H9 (cell line): ENCODE measurements around the gene PLPPR5. TPM values are rescaled to one million over a fixed set of nuclear protein-coding genes. Genes with fewer than 3 reads are reported as not detected.
"Not testable (repeated sequence)": the region's sequence is repeated elsewhere in the genome, so short reads cannot be mapped to it uniquely, and the experiment has no call there.

Experiments
- DNase-seq: peaks from one replicate; pipeline ENCODE4 v3.0.0-alpha.2; 2017
- H2AFZ ChIP-seq: one replicate; pipeline ENCODE4 v1.6.1; 2013; ENCODE audit warnings: mild to moderate bottlenecking, low read length, control low read depth, moderate library complexity
- H2AK5ac ChIP-seq: 2 replicates; pipeline ENCODE4 v1.6.1; 2013; ENCODE audit warnings: low read length, control low read depth, mixed read lengths; ENCODE audit not compliant: insufficient read length
- H2BK120ac ChIP-seq: one replicate; pipeline ENCODE4 v1.6.1; 2013; ENCODE audit warnings: low read depth, mild to moderate bottlenecking, low read length, control low read depth, inconsistent platforms; ENCODE audit not compliant: poor library complexity, severe bottlenecking
- H2BK12ac ChIP-seq: 2 replicates; pipeline ENCODE4 v1.6.1; 2013; ENCODE audit warnings: low read length, control low read depth, mixed read lengths, low read depth; ENCODE audit not compliant: insufficient read length
- H2BK15ac ChIP-seq: 2 replicates; pipeline ENCODE4 v1.6.1; 2013; ENCODE audit warnings: low read depth, low read length, control low read depth
- H2BK20ac ChIP-seq: one replicate; pipeline ENCODE4 v1.6.1; 2013; ENCODE audit warnings: low read depth, mild to moderate bottlenecking, low read length, control low read depth, inconsistent platforms; ENCODE audit not compliant: poor library complexity, severe bottlenecking
- H2BK5ac ChIP-seq: 2 replicates; pipeline ENCODE4 v1.6.1; 2013; ENCODE audit warnings: low read length, control low read depth, mixed read lengths; ENCODE audit not compliant: insufficient read length
- H3K14ac ChIP-seq: 2 replicates; pipeline ENCODE4 v1.6.1; 2013; ENCODE audit warnings: low read length, control low read depth; ENCODE audit not compliant: insufficient read depth
- H3K18ac ChIP-seq: 2 replicates; pipeline ENCODE4 v1.6.1; 2013; ENCODE audit warnings: low read depth, mild to moderate bottlenecking, mixed read lengths, low read length, control low read depth; ENCODE audit not compliant: insufficient read length
- H3K23ac ChIP-seq: 2 replicates; pipeline ENCODE4 v1.6.1; 2013; ENCODE audit warnings: low read length, control low read depth, mixed read lengths, low read depth; ENCODE audit not compliant: insufficient read length
- H3K23me2 ChIP-seq: 2 replicates; pipeline ENCODE4 v1.6.1; 2013; ENCODE audit warnings: low read depth, mild to moderate bottlenecking, mixed read lengths, low read length, control low read depth; ENCODE audit not compliant: insufficient read length, poor library complexity, severe bottlenecking
- H3K27ac ChIP-seq: 2 replicates; pipeline ENCODE4 v1.5.1; 2013; ENCODE audit warnings: low read length, control low read depth, mixed read lengths, low read depth; ENCODE audit not compliant: insufficient read length
- H3K27me3 ChIP-seq: 2 replicates; pipeline ENCODE4 v1.6.1; 2013; ENCODE audit warnings: low read length, control low read depth, inconsistent platforms; ENCODE audit not compliant: insufficient read depth
- H3K4ac ChIP-seq: 2 replicates; pipeline ENCODE4 v1.6.1; 2013; ENCODE audit warnings: low read depth, mild to moderate bottlenecking, control low read depth, inconsistent platforms, low read length, moderate library complexity
- H3K4me1 ChIP-seq: 2 replicates; pipeline ENCODE4 v1.6.1; 2013; ENCODE audit warnings: low read length, control low read depth, inconsistent platforms; ENCODE audit not compliant: insufficient read depth
- H3K4me2 ChIP-seq: 2 replicates; pipeline ENCODE4 v1.6.1; 2013; ENCODE audit warnings: low read length, control low read depth, mixed read lengths; ENCODE audit not compliant: insufficient read length, insufficient read depth
- H3K56ac ChIP-seq: 2 replicates; pipeline ENCODE4 v1.6.1; 2013; ENCODE audit warnings: low read depth, mild to moderate bottlenecking, mixed read lengths, low read length, control low read depth; ENCODE audit not compliant: insufficient read length
- H3K79me1 ChIP-seq: 2 replicates; pipeline ENCODE4 v1.6.1; 2013; ENCODE audit warnings: low read depth, mild to moderate bottlenecking, moderate library complexity, low read length, control low read depth, inconsistent platforms; ENCODE audit not compliant: insufficient read depth, poor library complexity, severe bottlenecking
- H3K79me2 ChIP-seq: 2 replicates; pipeline ENCODE4 v1.6.1; 2013; ENCODE audit warnings: low read length, control low read depth, inconsistent platforms; ENCODE audit not compliant: insufficient read depth
- H3K9ac ChIP-seq: 2 replicates; pipeline ENCODE4 v1.6.1; 2013; ENCODE audit warnings: low read length, control low read depth, mixed read lengths; ENCODE audit not compliant: insufficient read length; ENCODE audit errors: extremely low read depth
- H3K9me3 ChIP-seq: one replicate; pipeline ENCODE4 v1.6.1; 2013; ENCODE audit warnings: low read depth, low read length, inconsistent platforms; ENCODE audit not compliant: control insufficient read depth
- H3T11ph ChIP-seq: one replicate; pipeline ENCODE4 v1.6.1; 2013; ENCODE audit warnings: mild to moderate bottlenecking, low read length, control low read depth, inconsistent platforms
- H4K20me1 ChIP-seq: one replicate; pipeline ENCODE4 v1.6.1; 2013; ENCODE audit not compliant: control insufficient read depth, insufficient read length, insufficient read depth
- H4K5ac ChIP-seq: 2 replicates; pipeline ENCODE4 v1.6.1; 2013; ENCODE audit warnings: low read depth, mild to moderate bottlenecking, mixed read lengths, low read length, control low read depth; ENCODE audit not compliant: insufficient read length
- H4K8ac ChIP-seq: replicated peaks from 2 replicates; pipeline ENCODE4 v1.6.1; 2013; ENCODE audit warnings: low read length, control low read depth, mixed read lengths, low read depth; ENCODE audit not compliant: insufficient read length
- H4K91ac ChIP-seq: 2 replicates; pipeline ENCODE4 v1.6.1; 2013; ENCODE audit warnings: low read depth, mild to moderate bottlenecking, moderate library complexity, mixed read lengths, low read length, control low read depth; ENCODE audit not compliant: insufficient read length
- H3K27ac Mint-ChIP-seq, 3 experiments: 2 replicates in 2 of 3; 3 replicates in 1 of 3; pipeline ENCODE4 v1.8.0; 2020 to 2021; ENCODE audit warnings: mixed read lengths in 3 of 3, mild to moderate bottlenecking in 1 of 3, moderate library complexity in 1 of 3
- H3K27me3 Mint-ChIP-seq: 2 replicates; pipeline ENCODE4 v1.8.0; 2021; ENCODE audit warnings: low read depth, mild to moderate bottlenecking, moderate library complexity, mixed read lengths
- H3K36me3 Mint-ChIP-seq, 3 experiments: 2 replicates in 2 of 3; 3 replicates in 1 of 3; pipeline ENCODE4 v1.8.0; 2020 to 2021; ENCODE audit warnings: low read depth in 3 of 3, mixed read lengths in 3 of 3; ENCODE audit not compliant: insufficient read depth in 1 of 3
- H3K4me1 Mint-ChIP-seq, 2 experiments: 2 replicates each; pipeline ENCODE4 v1.8.0; 2020; ENCODE audit warnings: mixed read lengths in 2 of 2
- H3K4me3 Mint-ChIP-seq, 2 experiments: 2 replicates in 1 of 2; 3 replicates in 1 of 2; pipeline ENCODE4 v1.8.0; 2020 to 2021; ENCODE audit warnings: mild to moderate bottlenecking in 2 of 2, mixed read lengths in 2 of 2, moderate library complexity in 1 of 2
- H3K9me3 Mint-ChIP-seq, 2 experiments: 2 replicates in 1 of 2; 3 replicates in 1 of 2; pipeline ENCODE4 v1.8.0; 2020; ENCODE audit warnings: mild to moderate bottlenecking in 2 of 2, mixed read lengths in 2 of 2, moderate library complexity in 1 of 2
- WGBS: extraction: QIAGEN DNeasy Blood & Tissue Kit; methylation state at CpG from one replicate; pipeline ENCODE4 v1.1.7; 2013; ENCODE audit warnings: missing lambda C conversion rate, low lambda C conversion rate, mixed read lengths; ENCODE audit not compliant: insufficient read length; ENCODE audit errors: extremely low coverage; 5-methylcytosine and 5-hydroxymethylcytosine counted together
- total RNA-seq: library from RNA; stranded (reverse); gene quantifications from 2 replicates; pipeline ENCODE4 v1.2.1, GENCODE V29; 2021
- TF ChIP-seq, protein P1 (sequence below): fragments of 200-600 bp; sonication (generic); conservative IDR thresholded peaks from 3 replicates; pipeline ENCODE4 v1.8.0; 2021; ENCODE audit warnings: antibody characterized with exemption, mild to moderate bottlenecking

PLPPR5 gene
- total RNA-seq, 1 experiment from 2014 or later = 1.4 TPM

DNA sequence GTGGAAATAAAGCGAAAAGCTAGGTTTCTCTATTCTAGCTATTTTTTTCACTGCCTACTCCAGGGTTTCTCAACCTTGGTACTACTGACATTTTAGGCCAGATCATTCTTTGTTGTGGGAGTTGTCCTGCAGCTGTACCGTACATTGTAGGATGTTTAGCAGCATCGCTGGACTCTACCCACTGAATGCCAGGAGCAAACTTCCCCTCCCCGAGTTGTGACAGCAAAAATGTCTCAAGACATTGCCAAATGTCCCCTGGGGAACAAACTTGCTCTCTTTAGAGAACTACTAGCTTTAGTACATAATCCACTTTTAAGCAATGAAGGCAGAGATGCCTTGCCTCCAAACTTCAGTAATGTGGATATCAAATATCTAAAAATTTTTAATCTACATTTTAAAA is 122.8 kb downstream of the PLPPR5 start:
- TF ChIP-seq, protein P1, sequence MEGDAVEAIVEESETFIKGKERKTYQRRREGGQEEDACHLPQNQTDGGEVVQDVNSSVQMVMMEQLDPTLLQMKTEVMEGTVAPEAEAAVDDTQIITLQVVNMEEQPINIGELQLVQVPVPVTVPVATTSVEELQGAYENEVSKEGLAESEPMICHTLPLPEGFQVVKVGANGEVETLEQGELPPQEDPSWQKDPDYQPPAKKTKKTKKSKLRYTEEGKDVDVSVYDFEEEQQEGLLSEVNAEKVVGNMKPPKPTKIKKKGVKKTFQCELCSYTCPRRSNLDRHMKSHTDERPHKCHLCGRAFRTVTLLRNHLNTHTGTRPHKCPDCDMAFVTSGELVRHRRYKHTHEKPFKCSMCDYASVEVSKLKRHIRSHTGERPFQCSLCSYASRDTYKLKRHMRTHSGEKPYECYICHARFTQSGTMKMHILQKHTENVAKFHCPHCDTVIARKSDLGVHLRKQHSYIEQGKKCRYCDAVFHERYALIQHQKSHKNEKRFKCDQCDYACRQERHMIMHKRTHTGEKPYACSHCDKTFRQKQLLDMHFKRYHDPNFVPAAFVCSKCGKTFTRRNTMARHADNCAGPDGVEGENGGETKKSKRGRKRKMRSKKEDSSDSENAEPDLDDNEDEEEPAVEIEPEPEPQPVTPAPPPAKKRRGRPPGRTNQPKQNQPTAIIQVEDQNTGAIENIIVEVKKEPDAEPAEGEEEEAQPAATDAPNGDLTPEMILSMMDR = no peak
- Histone ChIP-seq H4K8ac (no peak overlapping the region), H2AFZ (no peak overlapping the region), H2BK15ac (no peak overlapping the region), H3K23me2 (no peaks in the 10 kb centered on the region), H3T11ph (no peak overlapping the region), H2BK5ac (no peak overlapping the region), H3K79me1 (no peaks in the 10 kb centered on the region), H2BK12ac (no peak overlapping the region), H3K18ac (no peak overlapping the region), H2BK20ac (no peak overlapping the region), H3K9me3 (no peaks in the 10 kb centered on the region), H3K27ac (no peak overlapping the region), H2AK5ac (no peak overlapping the region), H3K79me2 (no peaks in the 10 kb centered on the region), H4K5ac (no peak overlapping the region), H3K56ac (no peak overlapping the region), H2BK120ac (no peak overlapping the region), H3K9ac (no peak overlapping the region), H3K4me1 (no peaks in the 10 kb centered on the region), H3K4ac (no peak overlapping the region), H3K14ac (no peak overlapping the region), H4K91ac (no peak overlapping the region), H3K4me2 (no peak overlapping the region), H3K23ac (no peak overlapping the region), H3K27me3 (no peaks in the 10 kb centered on the region), H4K20me1 (no peaks in the 10 kb centered on the region)
- Mint-ChIP-seq H3K4me1 (peaks cover 0 to 3% of the 10 kb centered on the region in 2 experiments; a peak in 2 of 4 replicates), H3K27me3 (no peaks in the 10 kb centered on the region; the same call in 1 of the 2 replicates), H3K27ac (no peak overlapping the region), H3K36me3 (peaks cover 6 to 12% (median 8%) of the 10 kb centered on the region in 3 experiments), H3K9me3 (peaks cover 14 to 16% of the 10 kb centered on the region in 2 experiments), H3K4me3 (no peak overlapping the region)
- WGBS = no CpG with 5 or more reads among the region's 4 CpGs
- no peak for DNase-seq

DNA sequence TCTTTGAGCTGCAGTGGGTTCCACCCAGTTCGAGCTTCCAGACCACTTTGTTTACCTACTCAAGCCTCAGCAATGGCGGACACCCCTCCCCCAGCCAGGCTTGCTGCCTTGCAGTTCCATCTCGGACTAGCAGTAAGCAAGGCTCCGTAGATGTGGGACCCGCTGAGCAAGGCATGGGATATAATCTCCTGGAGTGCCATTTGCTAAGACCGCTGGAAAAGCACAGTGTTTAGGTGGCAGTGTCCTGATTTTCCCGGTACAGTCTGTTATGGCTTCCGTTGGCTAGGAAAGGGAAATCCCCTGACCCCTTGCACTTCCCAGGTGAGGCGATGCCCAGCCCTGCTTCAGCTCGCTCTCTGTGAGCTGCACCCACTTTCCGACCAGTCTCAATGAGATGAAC is 123.4 kb downstream of the PLPPR5 start:
- H2BK20ac ChIP-seq, H3K4me3 Mint-ChIP-seq: not testable (repeated sequence)
- no CpG with 5 or more reads among the region's 11 CpGs for WGBS

More for the DNA sequence above, 123.4 kb downstream of the PLPPR5 start:
- not testable (repeated sequence) for H3K27ac ChIP-seq, H3K23me2 ChIP-seq, H2BK120ac ChIP-seq, H3T11ph ChIP-seq, H2AK5ac ChIP-seq, H3K4me2 ChIP-seq, H4K5ac ChIP-seq, H3K4me1 ChIP-seq, H3K9ac ChIP-seq, H3K18ac ChIP-seq, H3K4ac ChIP-seq, H2BK12ac ChIP-seq, H3K4me1 Mint-ChIP-seq, H2AFZ ChIP-seq, H3K27me3 Mint-ChIP-seq, H3K27ac Mint-ChIP-seq, H4K8ac ChIP-seq, DNase-seq, H3K9me3 ChIP-seq, H4K91ac ChIP-seq, H3K23ac ChIP-seq, H3K79me2 ChIP-seq, H2BK5ac ChIP-seq, H3K56ac ChIP-seq, H4K20me1 ChIP-seq, H3K27me3 ChIP-seq, H2BK15ac ChIP-seq, H3K14ac ChIP-seq, H3K79me1 ChIP-seq
- Mint-ChIP-seq H3K36me3 (peaks cover 6 to 12% (median 8%) of the 10 kb centered on the region in 3 experiments), H3K9me3 (peaks cover 14 to 16% of the 10 kb centered on the region in 2 experiments)
